K562 (cell line): Measurements from ENCODE around the gene FTL. TPM values are rescaled to one million over a fixed set of nuclear protein-coding genes. Genes with fewer than 3 reads are reported as not detected.

ENCODE experiments used
- ARID1B ChIP-seq: fragments of 450-650 bp; IDR thresholded peaks from 2 replicates; pipeline ENCODE4 v1.6.1; 2016; ENCODE audit warnings: antibody characterized with exemption, mild to moderate bottlenecking, inconsistent platforms
- BCL6 ChIP-seq: fragments of 250-450 bp; sonication (Bioruptor Pico); IDR thresholded peaks from 2 replicates; pipeline ENCODE4 v1.4.0; 2020
- CXXC5 ChIP-seq: fragments of 250-450 bp; sonication (Bioruptor Pico); IDR thresholded peaks from 2 replicates; pipeline ENCODE4 v1.8.0; 2022; ENCODE audit warnings: inconsistent platforms, mild to moderate bottlenecking, moderate library complexity
- HDAC3 ChIP-seq: fragments of 450-650 bp; IDR thresholded peaks from 2 replicates; pipeline ENCODE4 v1.6.1; 2018; ENCODE audit warnings: borderline replicate concordance, mild to moderate bottlenecking, moderate library complexity; ENCODE audit not compliant: partially characterized antibody
- NR2C1 ChIP-seq, 2 experiments: fragments of 450-650 bp; IDR thresholded peaks; 2 replicates each; pipeline ENCODE4 v1.6.1; 2017; ENCODE audit warnings: mild to moderate bottlenecking in 2 of 2, antibody characterized with exemption in 1 of 2, inconsistent platforms in 1 of 2, missing compliant biosample characterization in 1 of 2, missing genetic modification characterization in 1 of 2
- POLR2AphosphoS5 ChIP-seq: IDR thresholded peaks from 2 replicates; pipeline ENCODE4 v1.6.1; 2011; ENCODE audit warnings: mild to moderate bottlenecking, low read depth, low read length, moderate library complexity; ENCODE audit not compliant: control insufficient read depth, insufficient read depth
- PRDM10 ChIP-seq: fragments of 450-650 bp; IDR thresholded peaks from 2 replicates; pipeline ENCODE4 v1.6.1; 2018; ENCODE audit not compliant: partially characterized antibody
- RBM17 ChIP-seq: fragments of 200-400 bp; formaldehyde crosslinking; IDR thresholded peaks from 2 replicates; pipeline ENCODE4 v1.6.1; 2017; ENCODE audit warnings: low read depth, mild to moderate bottlenecking, low read length, borderline replicate concordance
- RBM22 ChIP-seq: fragments of 200-400 bp; formaldehyde crosslinking; IDR thresholded peaks from 2 replicates; pipeline ENCODE4 v1.6.1; 2018; ENCODE audit warnings: low read length, low read depth; ENCODE audit not compliant: poor library complexity, severe bottlenecking
- STAT5A ChIP-seq: IDR thresholded peaks from 2 replicates; pipeline ENCODE4 v1.6.1; 2012; ENCODE audit warnings: low read length, inconsistent platforms, borderline replicate concordance
- ZNF121 ChIP-seq: sonication (generic); formaldehyde crosslinking; conservative IDR thresholded peaks from 2 replicates; pipeline ENCODE4 v1.8.0; 2022; ENCODE audit warnings: missing genetic modification reagents
- ZNF197 ChIP-seq: fragments of 200-800 bp; sonication (Bioruptor generic); IDR thresholded peaks from 2 replicates; pipeline ENCODE4 v1.6.1; 2016; ENCODE audit warnings: low read depth, missing genetic modification characterization, missing compliant biosample characterization
- ZNF398 ChIP-seq: fragments of 250-450 bp; sonication (Bioruptor Pico); IDR thresholded peaks from 2 replicates; pipeline ENCODE4 v1.8.0; 2021; ENCODE audit warnings: moderate library complexity, mild to moderate bottlenecking, inconsistent platforms
- ZNF695 ChIP-seq: fragments of 450-650 bp; formaldehyde crosslinking; IDR thresholded peaks from 2 replicates; pipeline ENCODE4 v1.4.0; 2020; ENCODE audit warnings: mild to moderate bottlenecking, moderate library complexity
- polyA plus RNA-seq, 8 experiments: library from polyadenylated mRNA; depleted of rRNA in 4 of 8; stranded (reverse) in 5 of 8; unstranded in 3 of 8; fragments of >200 nt; fragmentation: Nextera tagmentation in 2 of 8; fragmentation: Illumina TruSeq in 1 of 8; extraction: Ambion mirVana in 2 of 8; extraction: Trizol in 1 of 8; gene quantifications; 2 replicates each; pipeline versions ENCODE4 v1.2.1 to v1.2.3, GENCODE V29; 2011 to 2014; ENCODE audit warnings: inconsistent platforms in 1 of 8, missing spikeins in 1 of 8
- total RNA-seq, 7 experiments: library from RNA; depleted of rRNA in 6 of 7; stranded (reverse); fragments of >200 nt in 6 of 7; fragmentation: Illumina TruSeq in 2 of 7; extraction: Trizol in 2 of 7; gene quantifications; 2 replicates each; pipeline versions ENCODE4 v1.2.1 to v1.2.3, GENCODE V29; 2011 to 2021; ENCODE audit warnings: low replicate concordance in 1 of 7
- TF ChIP-seq, protein P1 (sequence below): conservative IDR thresholded peaks from 2 replicates; pipeline ENCODE4 v1.6.1; 2011; ENCODE audit warnings: low read depth, mild to moderate bottlenecking, low read length; ENCODE audit not compliant: control insufficient read depth

Gene FTL
- total and polyA plus RNA-seq, 9 of the 15 experiments (the other 6 are each of a cell fraction or from before 2014, with no cell fraction given) = 1,231 to 27,415 (median 3,965) TPM

GRCh38 chr19:48933382-48933932, 31.7 kb upstream of the FTL start, which contains the start of gene DHDH (continued):
- TF ChIP-seq ZNF398 (CRISPR knock-in tag) (no peak), PRDM10 (no peak), CXXC5 (CRISPR knock-in tag) (peak; percentile 76), ZNF121 (CRISPR knock-in tag) (no peak), ZNF695 (CRISPR knock-in tag) (no peak), RBM17 (no peak), STAT5A (no peak), ZNF197 (no peak), NR2C1 (IDR thresholded peaks at IDR 0.05) (no peak), NR2C1 (tag; IDR thresholded peaks at IDR 0.05) (no peak), BCL6 (CRISPR knock-in tag) (no peak), POLR2AphosphoS5 (no peak; the same call in 1 of the 2 replicates), ARID1B (no peak), HDAC3 (peak; percentile 79), RBM22 (no peak)
- TF ChIP-seq, protein P1, sequence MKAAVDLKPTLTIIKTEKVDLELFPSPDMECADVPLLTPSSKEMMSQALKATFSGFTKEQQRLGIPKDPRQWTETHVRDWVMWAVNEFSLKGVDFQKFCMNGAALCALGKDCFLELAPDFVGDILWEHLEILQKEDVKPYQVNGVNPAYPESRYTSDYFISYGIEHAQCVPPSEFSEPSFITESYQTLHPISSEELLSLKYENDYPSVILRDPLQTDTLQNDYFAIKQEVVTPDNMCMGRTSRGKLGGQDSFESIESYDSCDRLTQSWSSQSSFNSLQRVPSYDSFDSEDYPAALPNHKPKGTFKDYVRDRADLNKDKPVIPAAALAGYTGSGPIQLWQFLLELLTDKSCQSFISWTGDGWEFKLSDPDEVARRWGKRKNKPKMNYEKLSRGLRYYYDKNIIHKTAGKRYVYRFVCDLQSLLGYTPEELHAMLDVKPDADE = no peak
